ENCODE data around the gene NARF.
"Not testable (repeated sequence)": the region's sequence is repeated elsewhere in the genome, so short reads cannot be mapped to it uniquely, and the experiment has no call there.

NARF gene

GRCh38 chr17:82503728-82504308 is 45.3 kb downstream of the NARF start:
- DNase-seq = no peak

GRCh38 chr17:82505296-82505695 is 46.8 kb downstream of the NARF start:
- DNase-seq = no peak

DNA sequence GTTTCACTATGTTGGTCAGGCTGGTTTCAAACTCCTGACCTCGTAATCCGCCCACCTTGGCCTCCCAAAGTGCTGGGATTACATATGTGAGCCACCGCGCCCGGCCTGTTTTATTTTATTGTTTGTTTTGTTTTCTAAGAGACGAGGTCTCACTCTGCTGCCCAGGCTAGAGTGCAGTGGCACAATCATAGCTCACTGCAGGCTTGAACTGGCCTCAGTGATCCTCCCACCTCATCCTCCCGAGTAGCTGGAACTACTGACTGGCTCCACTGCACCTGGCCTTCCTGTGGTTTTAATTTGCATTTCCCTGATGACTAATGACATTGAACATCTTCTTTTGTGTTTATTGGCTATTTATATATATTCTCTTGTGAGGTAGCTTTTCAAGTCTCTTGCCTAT is 47.9 kb downstream of the NARF start:
- not testable (repeated sequence) for DNase-seq

GRCh38 chr17:82507631-82508175 is 49.2 kb downstream of the NARF start:
- DNase-seq = no peak

DNA sequence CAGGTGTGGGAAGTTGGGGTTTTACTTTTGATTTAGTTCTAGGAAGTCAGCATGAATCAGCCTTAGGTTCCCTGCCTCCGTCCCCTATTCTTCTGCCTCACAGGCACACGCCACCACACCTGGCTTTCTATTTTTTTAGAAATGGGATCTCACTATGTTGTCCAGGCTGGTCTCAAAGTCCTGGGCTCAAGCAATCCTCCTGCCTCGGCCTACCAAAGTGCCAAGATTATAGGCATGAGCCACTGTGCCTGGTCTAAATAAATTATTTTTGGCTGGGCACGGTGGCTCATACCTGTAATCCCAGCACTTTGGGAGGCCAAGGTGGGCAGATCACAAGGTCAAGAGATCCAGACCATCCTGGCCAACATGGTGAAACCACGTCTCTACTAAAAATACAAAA is 53.1 kb downstream of the NARF start:
- not testable (repeated sequence) for DNase-seq

DNA sequence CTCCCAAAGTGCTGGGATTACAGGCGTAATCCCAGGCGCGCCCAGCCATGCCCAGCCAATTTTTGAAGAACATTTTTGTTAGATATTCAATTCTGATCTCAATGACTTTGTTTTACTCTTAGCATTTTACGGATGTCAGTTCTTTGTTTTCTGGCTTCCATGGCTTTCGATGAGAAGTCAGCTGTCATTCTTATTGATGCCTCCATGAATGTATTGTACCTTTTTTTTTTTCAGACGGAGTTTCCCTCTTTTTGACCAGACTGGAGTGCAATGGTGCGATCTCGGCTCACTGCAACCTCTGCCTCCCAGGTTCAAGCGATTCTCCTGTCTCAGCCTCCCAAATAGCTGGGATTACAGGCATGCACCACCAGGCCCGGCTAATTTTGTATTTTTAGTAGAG is 55.3 kb downstream of the NARF start:
- DNase-seq = not testable (repeated sequence)

- no peak for DNase-seq
Observed at GRCh38 chr17:82517230-82517865, 58.8 kb downstream of the NARF start.

- DNase-seq = peak; percentile 95
Observed at GRCh38 chr17:82518826-82519810, 60.6 kb downstream of the NARF start, which contains the start of gene FOXK2. FOXK2 (plus strand) TSS chr17:82519732; CDS start chr17:82519889, 157 bp downstream.

DNA sequence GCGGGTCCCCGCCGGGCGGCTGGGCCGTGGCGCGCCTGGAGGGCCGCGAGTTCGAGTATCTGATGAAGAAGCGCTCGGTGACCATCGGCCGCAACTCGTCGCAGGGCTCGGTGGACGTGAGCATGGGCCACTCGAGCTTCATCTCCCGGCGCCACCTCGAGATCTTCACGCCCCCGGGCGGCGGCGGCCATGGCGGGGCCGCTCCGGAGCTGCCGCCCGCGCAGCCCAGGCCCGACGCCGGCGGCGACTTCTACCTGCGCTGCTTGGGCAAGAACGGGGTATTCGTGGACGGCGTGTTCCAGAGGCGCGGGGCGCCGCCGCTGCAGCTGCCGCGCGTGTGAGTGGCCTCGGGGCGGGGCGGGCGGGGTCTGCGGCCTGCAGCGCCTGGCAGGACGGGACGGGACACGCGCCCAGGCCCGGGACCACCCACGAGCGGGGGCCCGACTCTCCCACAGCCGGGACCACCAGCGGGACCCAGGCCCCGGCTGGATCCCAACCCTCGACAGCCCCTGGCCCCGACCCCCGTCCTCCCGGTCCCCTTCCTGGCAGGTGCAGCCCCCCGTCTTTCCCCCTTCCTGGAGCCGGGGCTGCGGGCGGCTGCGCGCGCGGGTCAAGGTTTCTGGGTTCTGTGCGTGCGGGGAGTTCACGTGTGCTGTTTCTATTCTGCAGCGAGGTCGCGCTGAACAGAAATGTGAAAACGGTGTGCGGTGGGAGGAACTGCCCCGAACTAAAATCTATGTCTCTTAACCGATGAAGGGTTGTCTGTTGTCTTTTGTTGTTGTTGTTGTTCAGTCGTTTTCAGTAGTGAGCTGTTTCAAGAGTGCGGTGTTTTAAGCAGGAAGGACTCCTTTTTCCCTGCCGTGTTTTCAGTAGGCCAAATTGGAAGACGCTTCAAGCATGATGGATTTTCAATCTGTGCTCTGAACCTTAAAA is 61.7 kb downstream of the NARF start:
- peak; percentile 27 for DNase-seq

DNA sequence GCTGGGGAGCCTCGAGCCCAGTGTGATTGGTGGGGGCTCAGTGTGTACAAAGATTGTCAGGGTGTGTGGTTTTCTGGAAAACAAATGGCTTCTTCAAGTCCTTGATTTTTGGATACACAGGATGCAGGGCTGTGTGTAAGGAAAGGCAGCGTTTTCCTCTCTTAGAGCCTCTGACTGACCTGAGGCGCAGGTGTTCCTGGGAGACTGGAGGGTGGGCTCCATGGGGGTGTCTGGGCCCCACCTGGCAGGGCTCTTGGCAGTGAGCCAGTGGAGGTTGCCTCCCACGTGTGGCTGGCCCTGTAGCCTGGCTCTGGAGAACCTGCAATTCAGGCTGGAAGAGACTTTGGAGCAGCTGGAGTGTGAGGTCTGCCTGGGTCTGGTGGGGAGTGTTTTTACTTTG is 66.0 kb downstream of the NARF start:
- no peak for DNase-seq

GRCh38 chr17:82525712-82526111 is 67.2 kb downstream of the NARF start:
- no peak for DNase-seq

DNA sequence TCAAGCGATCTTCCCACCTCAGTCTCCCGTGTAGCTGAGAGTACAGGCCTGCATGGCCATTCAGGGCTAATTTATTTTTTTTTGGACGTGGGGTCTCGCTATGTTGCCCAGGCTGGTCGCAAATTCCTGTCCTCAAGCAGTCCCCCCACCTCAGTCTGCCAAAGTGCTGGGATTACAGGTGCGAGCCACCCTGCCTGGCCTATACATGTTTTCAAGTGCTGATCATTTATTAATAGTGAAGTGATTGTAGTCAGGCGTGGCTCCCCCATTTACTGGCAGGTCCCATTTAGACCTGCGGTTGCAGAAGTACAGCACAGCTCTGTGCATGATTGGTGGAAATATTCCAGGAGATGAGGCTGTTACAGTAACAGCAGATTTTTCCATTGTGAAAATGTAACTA is 69.4 kb downstream of the NARF start:
- no peak for DNase-seq

DNA sequence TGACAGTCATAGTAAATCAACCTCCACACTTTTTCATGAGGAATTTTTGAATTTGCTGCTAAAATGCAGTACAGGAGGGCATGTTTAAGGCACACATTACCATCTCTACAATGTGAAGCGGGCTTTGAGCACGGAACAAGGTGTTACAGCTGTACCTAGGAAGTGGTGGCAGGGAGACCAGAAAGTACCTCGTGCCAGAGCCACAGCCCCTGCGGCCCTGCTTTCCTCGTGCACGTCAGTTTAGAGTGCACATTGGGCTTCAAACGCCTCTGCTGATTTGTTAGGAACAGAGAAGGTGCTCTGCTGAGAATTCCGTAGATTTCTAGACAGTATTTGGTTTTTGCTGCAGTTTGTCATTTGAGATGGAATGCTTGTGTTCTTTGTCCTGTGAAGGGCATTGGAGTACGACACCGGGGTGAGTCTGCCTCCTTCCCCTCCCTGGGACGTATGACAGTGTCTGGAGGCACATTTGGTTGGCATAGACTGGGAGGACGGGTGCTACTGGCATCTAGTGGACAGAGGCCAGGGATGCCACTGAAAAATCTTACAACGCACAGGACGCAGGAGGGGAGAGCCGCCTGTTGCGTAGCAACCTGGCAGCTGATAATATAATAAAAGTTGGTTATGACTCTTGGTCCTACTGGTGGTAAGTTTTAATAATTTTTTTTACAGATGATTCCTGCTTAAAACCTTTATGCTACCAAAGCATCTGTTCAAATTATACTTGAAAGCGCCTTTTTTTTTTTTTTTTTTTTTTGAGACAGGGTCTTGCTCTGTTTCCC is 70.1 kb downstream of the NARF start:
- DNase-seq = peak; percentile 70

- no peak for DNase-seq
Observed at GRCh38 chr17:82529914-82530300, 71.4 kb downstream of the NARF start.

DNA sequence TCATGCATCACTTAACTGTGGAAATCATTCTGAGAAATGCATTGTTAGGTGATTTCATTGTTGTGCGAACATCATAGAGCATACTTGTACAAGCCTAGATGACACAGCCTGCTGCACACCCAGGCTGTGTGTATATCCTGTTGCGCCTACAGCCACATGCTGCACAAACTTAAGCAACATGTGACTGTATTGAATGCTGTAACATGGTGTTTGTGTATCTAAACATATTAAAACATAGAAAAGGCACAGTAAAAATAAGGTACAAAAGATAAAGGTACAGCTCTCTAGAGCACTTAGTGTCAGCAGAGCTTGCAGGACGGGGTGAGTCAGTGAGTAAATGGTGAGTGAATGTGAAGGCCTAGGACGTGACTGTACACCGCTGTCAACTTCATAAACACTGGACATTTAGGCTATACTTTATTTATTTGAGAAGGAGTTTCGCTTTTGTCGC is 72.9 kb downstream of the NARF start:
- DNase-seq = no peak

- DNase-seq = no peak
Observed at GRCh38 chr17:82534401-82534812, 75.9 kb downstream of the NARF start.

DNA sequence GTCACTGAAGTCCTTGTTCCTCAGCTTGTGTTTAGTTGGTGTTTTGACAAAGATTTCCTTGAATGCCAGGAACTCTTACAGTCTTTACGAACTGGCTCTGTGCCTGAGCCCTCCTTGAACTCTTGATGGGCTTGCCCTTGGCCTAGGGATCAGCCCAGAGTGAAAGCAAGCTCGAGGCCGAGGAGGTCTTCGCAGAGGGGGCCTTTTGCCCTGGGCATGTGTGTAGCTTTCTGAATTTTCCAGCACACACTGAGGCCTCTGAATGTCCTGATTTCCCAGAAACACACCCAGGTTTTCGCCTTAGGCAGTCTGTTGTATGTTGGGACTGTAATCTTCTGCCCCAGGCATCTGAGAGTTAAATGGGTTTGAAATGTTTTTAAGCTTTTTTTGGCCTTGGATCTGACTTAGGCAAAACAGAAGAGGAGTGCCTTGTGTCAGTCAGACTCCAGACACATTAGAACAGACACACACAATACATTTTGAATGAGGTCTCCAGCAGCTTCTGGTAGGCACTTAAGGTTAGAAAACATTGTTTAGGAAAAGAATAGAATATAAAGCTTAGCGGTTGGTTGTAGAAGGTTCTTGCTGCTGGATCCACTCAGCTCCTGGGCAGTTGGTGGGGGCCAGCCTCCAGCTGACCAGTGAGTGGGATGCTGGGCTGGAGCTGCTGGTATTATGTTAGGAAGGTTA is 78.1 kb downstream of the NARF start:
- DNase-seq = no peak

- not testable (repeated sequence) for DNase-seq
Observed at GRCh38 chr17:82537228-82537627, 78.7 kb downstream of the NARF start.

DNA sequence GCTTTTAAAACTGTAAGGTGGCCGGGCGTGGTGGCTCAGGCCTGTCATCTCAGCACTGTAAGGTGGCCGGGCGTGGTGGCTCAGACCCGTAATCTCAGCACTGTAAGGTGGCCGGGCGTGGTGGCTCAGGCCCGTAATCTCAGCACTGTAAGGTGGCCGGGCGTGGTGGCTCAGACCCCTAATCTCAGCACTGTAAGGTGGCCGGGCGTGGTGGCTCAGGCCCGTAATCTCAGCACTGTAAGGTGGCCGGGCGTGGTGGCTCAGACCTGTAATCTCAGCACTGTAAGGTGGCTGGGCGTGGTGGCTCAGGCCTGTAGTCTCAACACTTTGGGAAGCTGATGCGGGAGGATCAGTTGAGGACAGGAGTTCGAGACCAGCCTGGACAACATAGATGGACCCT is 80.5 kb downstream of the NARF start:
- DNase-seq = not testable (repeated sequence)

All from midbrain (tissue), 1 donor.